DND-41 (cell line): ENCODE measurements around the gene GJB4.

ENCODE experiments used
- ATAC-seq: fragments of 200-7000 bp; cut with Tn5 transposase; 3 replicates; pipeline ENCODE4 v1.9.1; 2021; ENCODE audit warnings: low read depth; ENCODE audit not compliant: insufficient read depth
- DNase-seq: peaks from one replicate; pipeline ENCODE4 v3.0.0-alpha.2; 2020
- H2AFZ ChIP-seq: 2 replicates; pipeline ENCODE4 v1.6.0; 2012; ENCODE audit warnings: low read depth, low read length
- H3K27ac ChIP-seq: 2 replicates; pipeline ENCODE4 v1.5.1; 2012; ENCODE audit warnings: low read length, inconsistent platforms
- H3K27me3 ChIP-seq: fragments of 200-600 bp; sonication (generic); 2 replicates; pipeline ENCODE4 v1.6.0; 2012; ENCODE audit warnings: low read length, mild to moderate bottlenecking, inconsistent platforms; ENCODE audit not compliant: insufficient read depth, poor library complexity
- H3K36me3 ChIP-seq: 2 replicates; pipeline ENCODE4 v1.5.1; 2012; ENCODE audit warnings: low read length, inconsistent platforms; ENCODE audit not compliant: insufficient read depth
- H3K4me1 ChIP-seq: 2 replicates; pipeline ENCODE4 v1.5.1; 2012; ENCODE audit warnings: mild to moderate bottlenecking, low read length; ENCODE audit not compliant: insufficient read depth
- H3K4me2 ChIP-seq: 2 replicates; pipeline ENCODE4 v1.6.0; 2012; ENCODE audit warnings: mild to moderate bottlenecking, moderate library complexity, low read length, inconsistent platforms; ENCODE audit not compliant: insufficient read depth
- H3K4me3 ChIP-seq, 2 experiments: fragments of 200-600 bp in 1 of 2; shearing (Covaris generic) in 1 of 2; 2 replicates each; pipeline ENCODE4 v1.5.1; 2012 to 2016; ENCODE audit warnings: inconsistent platforms in 2 of 2, low read length in 2 of 2, mild to moderate bottlenecking in 2 of 2, low read depth in 1 of 2, moderate library complexity in 1 of 2
- H3K79me2 ChIP-seq: 2 replicates; pipeline ENCODE4 v1.6.0; 2012; ENCODE audit warnings: low read length, inconsistent platforms; ENCODE audit not compliant: insufficient read depth
- H3K9ac ChIP-seq: 2 replicates; pipeline ENCODE4 v1.6.0; 2012; ENCODE audit warnings: low read depth, mild to moderate bottlenecking, inconsistent platforms, low read length, moderate library complexity
- H3K9me3 ChIP-seq: 2 replicates; pipeline ENCODE4 v1.5.1; 2012; ENCODE audit warnings: low read length, moderate library complexity, mild to moderate bottlenecking, inconsistent platforms; ENCODE audit not compliant: insufficient read depth, severe bottlenecking
- H4K20me1 ChIP-seq: 2 replicates; pipeline ENCODE4 v1.6.0; 2012; ENCODE audit warnings: low read length; ENCODE audit not compliant: insufficient read depth
- CTCF ChIP-seq: IDR thresholded peaks from 2 replicates; pipeline ENCODE4 v1.5.1; 2012; ENCODE audit warnings: borderline replicate concordance, low read length, moderate library complexity, mild to moderate bottlenecking; ENCODE audit not compliant: poor library complexity, severe bottlenecking; ENCODE audit errors: extremely low read depth
- EZH2 ChIP-seq: IDR thresholded peaks from 3 replicates; pipeline ENCODE4 v1.6.1; 2012; ENCODE audit warnings: borderline replicate concordance, low read depth, mild to moderate bottlenecking, moderate library complexity, low read length, inconsistent platforms; ENCODE audit not compliant: severe bottlenecking

The GJB4 gene

DNA sequence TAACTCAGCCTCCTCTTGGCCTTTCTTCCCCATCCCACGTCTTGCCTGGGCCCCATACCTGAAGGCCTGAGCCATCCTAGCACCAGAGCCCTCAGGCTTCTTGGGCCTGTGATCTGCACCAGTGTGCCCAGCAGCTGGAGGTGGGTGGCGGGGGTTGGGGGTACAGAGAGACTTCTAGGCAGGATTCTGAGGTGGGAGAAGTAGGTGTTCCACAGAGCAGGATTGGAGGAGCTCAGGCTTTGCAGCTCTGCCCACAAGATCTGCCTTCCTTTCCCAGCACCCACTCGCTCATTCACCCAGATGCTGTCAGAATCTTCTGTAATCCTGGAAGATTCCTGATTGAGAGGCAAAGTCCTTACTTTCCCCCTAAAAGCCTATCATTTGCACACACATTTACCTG, 14.7 kb upstream of the GJB4 start:
- no peak overlapping the region for H3K4me3 ChIP-seq
- H3K79me2 ChIP-seq: no peaks in the 10 kb centered on the region
- ATAC-seq (no peak), DNase-seq (no peak)
- H3K27me3 ChIP-seq: peaks cover 4% of the 10 kb centered on the region
- no peak overlapping the region for H3K27ac ChIP-seq
- no peak overlapping the region for H2AFZ ChIP-seq
- H3K4me1 ChIP-seq: 0 out of 2 replicates have a peak, but pooled peaks cover 2% of the 10 kb centered on the region
- no peak overlapping the region for H3K4me2 ChIP-seq
- TF ChIP-seq CTCF (no peak), EZH2 (no peak)
- no peaks in the 10 kb centered on the region for H3K9me3 ChIP-seq
- H4K20me1 ChIP-seq: peaks cover 11% of the 10 kb centered on the region; the same call in 1 of the 2 replicates
- no peaks in the 10 kb centered on the region for H3K36me3 ChIP-seq
- no peak overlapping the region for H3K9ac ChIP-seq

DNA sequence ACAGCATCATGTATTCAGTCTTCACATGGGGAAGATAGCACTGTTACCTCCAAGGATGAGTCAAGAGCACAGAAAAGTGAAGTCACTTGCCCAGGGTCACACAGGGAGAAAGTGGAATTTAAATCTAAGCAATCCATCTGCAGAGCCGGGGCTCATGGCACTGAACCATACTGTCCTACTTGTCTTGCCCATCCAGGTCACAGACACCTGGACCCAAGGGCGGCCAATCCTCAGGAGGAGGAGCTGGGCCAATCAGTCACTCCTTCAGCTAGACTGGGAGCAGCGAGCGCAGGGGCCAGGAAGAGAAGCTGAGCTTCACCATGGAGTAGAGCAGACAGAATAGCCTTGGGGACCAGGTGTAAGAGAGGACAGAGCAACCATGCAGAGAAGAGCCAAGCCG, 13.9 kb upstream of the GJB4 start:
- H3K9me3 ChIP-seq: no peaks in the 10 kb centered on the region
- no peak for TF ChIP-seq CTCF
- no peak for TF ChIP-seq EZH2
- no peak overlapping the region for H3K4me3 ChIP-seq
- H2AFZ ChIP-seq: no peak overlapping the region
- no peak overlapping the region for H3K27ac ChIP-seq
- 0 out of 2 replicates have a peak, but pooled peaks cover 2% of the 10 kb centered on the region for H3K4me1 ChIP-seq
- peaks cover 10% of the 10 kb centered on the region for H3K27me3 ChIP-seq
- no peak overlapping the region for H3K9ac ChIP-seq
- H4K20me1 ChIP-seq: peaks cover 11% of the 10 kb centered on the region; the same call in 1 of the 2 replicates
- H3K36me3 ChIP-seq: no peaks in the 10 kb centered on the region
- ATAC-seq (no peak), DNase-seq (no peak)
- H3K79me2 ChIP-seq: no peaks in the 10 kb centered on the region
- no peak overlapping the region for H3K4me2 ChIP-seq

DNA sequence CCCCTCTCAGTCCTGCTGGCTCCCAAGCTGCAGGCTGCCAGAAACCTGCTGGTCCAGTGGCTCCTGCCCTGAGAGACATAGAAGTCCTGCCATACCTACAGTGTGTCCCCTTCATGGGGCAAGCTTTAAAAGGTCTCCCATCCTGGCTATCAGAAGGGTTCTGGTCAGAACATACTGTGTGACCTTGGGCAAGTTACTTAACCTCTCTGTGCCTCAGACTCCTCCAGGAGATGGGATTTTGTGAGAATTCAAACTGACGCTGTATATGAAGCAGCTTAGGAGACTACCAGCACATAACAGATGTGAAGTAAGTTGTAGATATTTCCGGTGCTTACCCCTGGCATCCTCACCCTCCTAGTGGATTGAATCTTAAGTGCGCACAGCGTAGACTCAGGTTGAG, 13.4 kb upstream of the GJB4 start:
- Histone ChIP-seq H4K20me1 (peaks cover 11% of the 10 kb centered on the region; the same call in 1 of the 2 replicates), H3K79me2 (no peaks in the 10 kb centered on the region), H3K27me3 (peaks cover 10% of the 10 kb centered on the region), H2AFZ (no peak overlapping the region), H3K9ac (no peak overlapping the region), H3K4me3 (no peak overlapping the region), H3K4me1 (0 out of 2 replicates have a peak, but pooled peaks cover 2% of the 10 kb centered on the region), H3K36me3 (no peaks in the 10 kb centered on the region), H3K27ac (no peak overlapping the region), H3K9me3 (no peaks in the 10 kb centered on the region), H3K4me2 (no peak overlapping the region)
- TF ChIP-seq EZH2 (no peak), CTCF (no peak)
- ATAC-seq: no peak
- DNase-seq: no peak
